SU-DHL-6 (cell line): ENCODE data around the gene CLBA1.

Source experiments
- H2AFZ ChIP-seq: fragments of 200-600 bp; sonication (generic); 2 replicates; pipeline ENCODE4 v1.6.1; 2014; ENCODE audit warnings: low read depth, mild to moderate bottlenecking, moderate library complexity, mixed read lengths, antibody characterized with exemption, low read length; ENCODE audit not compliant: severe bottlenecking
- H3F3A ChIP-seq: fragments of 200-600 bp; shearing (Covaris generic); 2 replicates; pipeline ENCODE4 v1.6.0; 2016; ENCODE audit warnings: antibody characterized with exemption, mild to moderate bottlenecking; ENCODE audit not compliant: insufficient read depth
- H3K27ac ChIP-seq: fragments of 200-600 bp; sonication (generic); 2 replicates; pipeline ENCODE4 v1.5.1; 2016; ENCODE audit warnings: low read depth, mild to moderate bottlenecking, low read length, moderate library complexity, mixed read lengths
- H3K27me3 ChIP-seq: fragments of 200-600 bp; sonication (generic), shearing (Covaris generic); 2 replicates; pipeline ENCODE4 v1.6.0; 2014; ENCODE audit warnings: mild to moderate bottlenecking, low read length
- H3K36me3 ChIP-seq: fragments of 200-600 bp; sonication (generic); 2 replicates; pipeline ENCODE4 v1.6.1; 2014; ENCODE audit warnings: mild to moderate bottlenecking, low read length, mixed read lengths
- H3K4me2 ChIP-seq: fragments of 300-600, 200-600 bp; shearing (Covaris generic), sonication (generic); 2 replicates; pipeline ENCODE4 v1.6.0; 2014; ENCODE audit warnings: low read length, low read depth, mild to moderate bottlenecking; ENCODE audit not compliant: poor library complexity, severe bottlenecking
- H3K4me3 ChIP-seq: fragments of 200-600 bp; sonication (generic); 2 replicates; pipeline ENCODE4 v1.5.1; 2014; ENCODE audit warnings: antibody characterized with exemption, low read length, mild to moderate bottlenecking, mixed read lengths; ENCODE audit not compliant: insufficient read depth, poor library complexity, severe bottlenecking
- H3K79me2 ChIP-seq: fragments of 200-600 bp; sonication (generic); 2 replicates; pipeline ENCODE4 v1.6.1; 2014; ENCODE audit warnings: mild to moderate bottlenecking, low read length, moderate library complexity; ENCODE audit not compliant: insufficient read depth
- H3K9ac ChIP-seq: fragments of 200-600 bp; sonication (generic); 2 replicates; pipeline ENCODE4 v1.7.0; 2014; ENCODE audit warnings: mild to moderate bottlenecking, low read length
- H3K9me2 ChIP-seq: fragments of 200-600 bp; sonication (generic); replicated peaks from 2 replicates; pipeline ENCODE4 v1.6.1; 2014; ENCODE audit warnings: low read length; ENCODE audit not compliant: insufficient read depth
- H3K9me3 ChIP-seq: fragments of 200-600 bp; sonication (generic); 2 replicates; pipeline ENCODE4 v1.6.1; 2014; ENCODE audit warnings: low read length, mixed read lengths; ENCODE audit not compliant: insufficient read depth
- H4K20me1 ChIP-seq: fragments of 200-600 bp; sonication (generic); 2 replicates; pipeline ENCODE4 v1.6.1; 2014; ENCODE audit warnings: low read depth, mild to moderate bottlenecking, antibody characterized with exemption, low read length, moderate library complexity, mixed read lengths
- EZH2phosphoT487 ChIP-seq: fragments of 200-600 bp; sonication (generic), shearing (Covaris generic); conservative IDR thresholded peaks from 2 replicates; pipeline ENCODE4 v1.6.1; 2018; ENCODE audit warnings: mild to moderate bottlenecking, antibody characterized with exemption, low read length, moderate library complexity, mixed read lengths
- TF ChIP-seq, protein P1 (sequence below): fragments of 200-600 bp; sonication (generic); IDR thresholded peaks from one replicate; pipeline ENCODE4 v1.5.1; 2017; ENCODE audit warnings: antibody characterized with exemption, mild to moderate bottlenecking, low read length, moderate library complexity; ENCODE audit not compliant: insufficient read depth, poor library complexity, severe bottlenecking

CLBA1 gene

DNA sequence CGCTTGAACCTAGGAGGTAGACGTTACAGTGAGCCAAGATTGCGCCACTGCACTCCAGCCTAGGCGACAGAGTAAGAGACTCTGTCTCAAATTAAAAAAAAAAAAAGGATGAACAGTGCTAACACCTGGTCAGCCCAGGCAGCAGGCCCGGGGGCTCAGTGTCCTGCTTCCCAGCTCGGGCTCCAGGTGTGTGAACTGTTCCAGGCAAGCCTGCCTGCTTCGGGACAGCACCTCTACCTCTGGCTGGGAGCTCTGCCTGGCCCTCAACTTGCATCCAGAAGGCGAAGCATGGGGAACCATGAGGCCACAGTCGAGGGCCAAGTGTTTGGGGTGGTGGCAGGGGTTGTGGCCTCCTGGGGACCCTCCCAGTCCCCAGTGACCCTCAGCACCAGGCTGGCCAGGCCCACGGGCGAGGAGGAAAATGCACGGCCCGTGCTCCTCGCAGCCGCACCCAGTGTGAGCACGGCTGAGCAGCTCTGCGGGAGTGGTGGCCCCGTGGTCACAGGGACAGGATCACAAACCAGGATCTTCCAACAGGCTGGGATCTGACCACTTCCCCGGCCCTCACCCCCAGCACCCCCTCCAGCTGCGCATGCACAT lies 19.8 kb downstream of the CLBA1 start:
- H3K36me3 ChIP-seq = peaks cover 10% of the 10 kb centered on the region; the same call in 1 of the 2 replicates
- no peak overlapping the region for H3K9ac ChIP-seq
- H3K9me3 ChIP-seq = no peaks in the 10 kb centered on the region
- H3K9me2 ChIP-seq = no peaks in the 10 kb centered on the region
- no peak overlapping the region for H2AFZ ChIP-seq
- H3K27me3 ChIP-seq = no peaks in the 10 kb centered on the region
- TF ChIP-seq EZH2phosphoT487 = no peak
- TF ChIP-seq, protein P1, sequence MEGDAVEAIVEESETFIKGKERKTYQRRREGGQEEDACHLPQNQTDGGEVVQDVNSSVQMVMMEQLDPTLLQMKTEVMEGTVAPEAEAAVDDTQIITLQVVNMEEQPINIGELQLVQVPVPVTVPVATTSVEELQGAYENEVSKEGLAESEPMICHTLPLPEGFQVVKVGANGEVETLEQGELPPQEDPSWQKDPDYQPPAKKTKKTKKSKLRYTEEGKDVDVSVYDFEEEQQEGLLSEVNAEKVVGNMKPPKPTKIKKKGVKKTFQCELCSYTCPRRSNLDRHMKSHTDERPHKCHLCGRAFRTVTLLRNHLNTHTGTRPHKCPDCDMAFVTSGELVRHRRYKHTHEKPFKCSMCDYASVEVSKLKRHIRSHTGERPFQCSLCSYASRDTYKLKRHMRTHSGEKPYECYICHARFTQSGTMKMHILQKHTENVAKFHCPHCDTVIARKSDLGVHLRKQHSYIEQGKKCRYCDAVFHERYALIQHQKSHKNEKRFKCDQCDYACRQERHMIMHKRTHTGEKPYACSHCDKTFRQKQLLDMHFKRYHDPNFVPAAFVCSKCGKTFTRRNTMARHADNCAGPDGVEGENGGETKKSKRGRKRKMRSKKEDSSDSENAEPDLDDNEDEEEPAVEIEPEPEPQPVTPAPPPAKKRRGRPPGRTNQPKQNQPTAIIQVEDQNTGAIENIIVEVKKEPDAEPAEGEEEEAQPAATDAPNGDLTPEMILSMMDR = no peak
- no peak overlapping the region for H3K4me2 ChIP-seq
- no peak overlapping the region for H3K27ac ChIP-seq
- H3K79me2 ChIP-seq = peaks cover 21% of the 10 kb centered on the region
- no peak overlapping the region for H3K4me3 ChIP-seq
- H4K20me1 ChIP-seq = peaks cover 14% of the 10 kb centered on the region; the same call in 1 of the 2 replicates
- peaks cover 6% of the 10 kb centered on the region; the same call in 1 of the 2 replicates for H3F3A ChIP-seq

DNA sequence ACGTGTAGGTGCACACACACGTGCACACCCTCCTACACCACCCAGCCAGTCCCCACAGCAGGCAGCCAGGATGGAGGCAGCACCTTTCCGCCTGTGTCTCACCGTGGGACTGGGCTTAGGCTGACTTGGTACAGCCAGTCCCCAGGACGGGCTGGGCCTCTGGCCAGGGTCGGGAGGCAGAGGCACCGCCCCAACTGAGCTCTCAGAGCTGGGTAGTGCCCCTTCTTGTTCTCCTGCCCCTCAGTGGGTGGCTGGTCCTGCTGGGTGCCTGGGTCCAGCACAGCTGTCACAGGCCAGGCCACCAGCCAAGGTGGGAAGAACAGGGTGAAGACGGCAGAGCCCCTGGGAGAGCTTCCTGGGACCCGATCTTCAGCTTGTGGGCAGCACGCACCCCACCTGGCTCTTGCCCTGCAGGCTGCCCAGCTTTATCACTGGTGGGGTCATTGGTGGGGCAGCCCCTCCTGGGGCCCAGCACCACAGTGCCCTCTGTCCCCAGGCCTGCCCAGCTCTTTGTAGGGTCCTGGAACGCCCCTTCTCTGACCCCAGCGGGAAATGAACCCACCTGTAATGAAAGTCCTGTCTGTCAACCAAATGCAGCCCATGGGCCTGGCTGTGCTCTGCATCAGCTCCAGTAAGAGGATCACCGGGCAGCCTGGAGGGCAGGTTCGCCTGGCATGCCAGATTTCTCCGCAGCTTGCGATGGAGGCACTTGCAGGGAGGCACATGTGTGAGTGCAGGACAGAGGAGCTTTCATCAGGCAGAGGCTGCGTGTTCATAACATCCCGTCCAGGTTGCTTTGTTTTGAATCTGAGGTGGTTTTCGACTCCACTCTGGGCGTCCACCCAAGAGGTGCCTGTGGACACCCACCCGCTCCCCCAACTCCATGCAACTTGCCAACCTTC lies 20.6 kb downstream of the CLBA1 start:
- TF ChIP-seq, protein P1 = no peak
- TF ChIP-seq EZH2phosphoT487 = no peak
- Histone ChIP-seq H3K9me3 (no peaks in the 10 kb centered on the region), H3F3A (peaks cover 6% of the 10 kb centered on the region; the same call in 1 of the 2 replicates), H3K36me3 (peaks cover 10% of the 10 kb centered on the region; the same call in 1 of the 2 replicates), H3K27me3 (no peaks in the 10 kb centered on the region), H3K27ac (no peak overlapping the region), H3K9me2 (no peaks in the 10 kb centered on the region), H2AFZ (no peak overlapping the region), H3K4me3 (no peak overlapping the region), H3K79me2 (peaks cover 29% of the 10 kb centered on the region), H3K4me2 (no peak overlapping the region), H3K9ac (no peak overlapping the region), H4K20me1 (peaks cover 21% of the 10 kb centered on the region; the same call in 1 of the 2 replicates)

DNA sequence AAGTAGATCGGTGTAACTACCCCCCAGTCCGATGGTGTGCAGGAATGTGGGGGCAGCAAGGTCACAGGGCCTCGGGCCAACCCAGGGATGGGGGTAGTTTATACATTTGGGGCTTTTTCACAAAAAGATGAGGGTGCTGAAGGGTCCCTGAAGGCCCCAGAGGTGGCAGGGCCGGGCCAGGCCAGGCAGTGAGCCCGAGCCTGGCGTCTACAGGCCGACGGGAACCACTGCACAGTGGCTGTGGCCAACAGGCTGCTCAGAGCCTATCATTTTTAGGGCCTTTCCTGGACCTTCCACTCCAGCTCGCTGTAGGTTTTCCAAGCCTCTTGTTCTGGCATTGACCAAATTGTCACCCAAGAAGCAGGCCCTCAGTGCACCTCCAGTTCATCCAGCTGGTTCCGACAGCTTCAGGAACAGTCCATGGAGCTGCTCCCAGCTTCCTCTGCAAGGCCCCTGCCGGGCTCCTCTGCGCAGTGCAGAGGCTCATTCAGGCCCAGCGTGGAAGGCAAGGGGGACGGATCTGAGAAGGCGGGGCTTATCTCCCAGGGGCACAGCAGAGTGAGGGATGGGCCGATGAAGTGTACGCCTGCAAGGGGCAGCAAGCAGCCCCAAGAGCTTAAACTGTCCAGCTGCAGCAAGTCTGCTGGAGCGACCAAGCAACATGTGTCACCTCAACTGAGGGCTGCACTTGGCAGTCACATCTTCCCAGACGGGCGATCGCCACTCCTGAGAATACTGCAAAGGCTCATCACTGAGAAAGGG lies 21.4 kb downstream of the CLBA1 start:
- Histone ChIP-seq H3K9ac (no peak overlapping the region), H4K20me1 (peaks cover 29% of the 10 kb centered on the region), H3K4me2 (no peak overlapping the region), H3K9me2 (no peaks in the 10 kb centered on the region), H3K79me2 (peaks cover 37% of the 10 kb centered on the region), H2AFZ (no peak overlapping the region), H3K9me3 (no peaks in the 10 kb centered on the region), H3K27ac (no peak overlapping the region), H3K4me3 (no peak overlapping the region), H3K27me3 (no peaks in the 10 kb centered on the region), H3K36me3 (peaks cover 10% of the 10 kb centered on the region; the same call in 1 of the 2 replicates), H3F3A (peaks cover 6% of the 10 kb centered on the region; the same call in 1 of the 2 replicates)
- TF ChIP-seq, protein P1 = no peak
- no peak for TF ChIP-seq EZH2phosphoT487
